CD4-positive, alpha-beta T cell treated with Interleukin-1 beta for 1 hour (primary cell): ENCODE results near the gene RXYLT1.
A peak's percentile ranks its signal among the peaks of the same experiment; 100 is the strongest.
"Not testable (repeated sequence)": the region's sequence is repeated elsewhere in the genome, so short reads cannot be mapped to it uniquely, and the experiment has no call there.

ENCODE experiments used
- DNase-seq, 2 donors: peaks; one replicate each; pipeline ENCODE4 v3.0.0-alpha.2; 2020 to 2022

The RXYLT1 gene, protein sequence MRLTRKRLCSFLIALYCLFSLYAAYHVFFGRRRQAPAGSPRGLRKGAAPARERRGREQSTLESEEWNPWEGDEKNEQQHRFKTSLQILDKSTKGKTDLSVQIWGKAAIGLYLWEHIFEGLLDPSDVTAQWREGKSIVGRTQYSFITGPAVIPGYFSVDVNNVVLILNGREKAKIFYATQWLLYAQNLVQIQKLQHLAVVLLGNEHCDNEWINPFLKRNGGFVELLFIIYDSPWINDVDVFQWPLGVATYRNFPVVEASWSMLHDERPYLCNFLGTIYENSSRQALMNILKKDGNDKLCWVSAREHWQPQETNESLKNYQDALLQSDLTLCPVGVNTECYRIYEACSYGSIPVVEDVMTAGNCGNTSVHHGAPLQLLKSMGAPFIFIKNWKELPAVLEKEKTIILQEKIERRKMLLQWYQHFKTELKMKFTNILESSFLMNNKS

DNA sequence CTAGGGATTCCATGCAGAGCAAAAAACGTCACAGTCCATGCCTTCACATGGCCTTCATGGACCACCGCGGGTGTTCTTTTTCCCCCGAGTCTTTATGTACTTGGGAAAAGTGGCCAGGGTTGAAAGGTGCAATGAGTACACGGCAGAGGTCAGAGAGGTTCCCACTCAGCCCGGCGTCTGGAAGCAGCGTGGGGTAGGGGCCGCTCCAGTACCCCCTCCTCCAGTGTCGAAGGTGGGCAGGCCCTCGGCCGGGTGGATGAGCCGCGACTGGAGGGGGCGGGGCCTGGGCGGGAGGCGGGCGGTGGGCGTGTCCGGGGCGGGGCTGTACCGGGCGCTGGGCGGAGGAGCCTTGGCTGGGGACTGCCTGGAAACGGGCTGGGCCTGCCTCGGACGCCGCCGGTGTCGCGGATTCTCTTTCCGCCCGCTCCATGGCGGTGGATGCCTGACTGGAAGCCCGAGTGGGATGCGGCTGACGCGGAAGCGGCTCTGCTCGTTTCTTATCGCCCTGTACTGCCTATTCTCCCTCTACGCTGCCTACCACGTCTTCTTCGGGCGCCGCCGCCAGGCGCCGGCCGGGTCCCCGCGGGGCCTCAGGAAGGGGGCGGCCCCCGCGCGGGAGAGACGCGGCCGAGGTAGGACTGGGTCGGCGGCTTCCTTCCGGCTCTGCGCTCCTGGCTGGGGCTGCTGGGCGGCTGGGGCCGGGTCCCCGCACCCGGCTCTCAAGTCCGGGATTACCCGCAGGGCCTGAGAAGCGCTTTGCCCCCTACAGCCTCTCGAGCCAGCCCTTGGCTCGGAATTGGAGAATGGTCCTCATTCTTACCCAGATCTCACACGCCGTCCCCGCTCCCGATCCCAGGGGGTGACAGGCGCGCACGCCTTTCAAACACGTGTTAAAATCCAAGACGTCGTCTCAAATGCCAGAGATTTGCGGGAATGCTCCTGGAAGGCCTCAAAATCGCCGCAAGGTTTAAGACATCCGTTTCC is at the start of gene RXYLT1:
Gene RXYLT1 (plus strand): TSS at position 412 of the 984 bp plus-strand sequence. CDS start 52 bp downstream, at position 464.
- DNase-seq = peak; percentile 82 to 85

DNA sequence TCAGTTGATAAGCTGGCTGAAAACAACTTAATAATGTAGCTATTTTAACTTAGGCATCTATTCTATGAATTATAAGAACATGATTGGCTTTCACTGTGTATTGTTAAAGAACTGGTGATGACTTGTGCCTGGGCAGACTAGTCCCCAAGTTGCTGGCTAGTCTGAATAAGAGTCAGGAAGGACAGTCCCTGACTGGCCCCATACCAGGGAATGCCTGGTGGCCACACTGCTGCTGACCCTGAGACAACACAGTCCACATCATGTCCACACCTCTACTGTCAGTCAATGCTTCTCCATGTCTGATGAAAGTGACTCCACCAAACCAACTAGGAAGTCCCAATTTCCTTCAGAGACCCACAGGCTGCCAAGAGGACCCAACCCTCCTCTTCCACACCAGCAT is 46.9 kb upstream of the RXYLT1 start:
- DNase-seq = not testable (repeated sequence)

DNA sequence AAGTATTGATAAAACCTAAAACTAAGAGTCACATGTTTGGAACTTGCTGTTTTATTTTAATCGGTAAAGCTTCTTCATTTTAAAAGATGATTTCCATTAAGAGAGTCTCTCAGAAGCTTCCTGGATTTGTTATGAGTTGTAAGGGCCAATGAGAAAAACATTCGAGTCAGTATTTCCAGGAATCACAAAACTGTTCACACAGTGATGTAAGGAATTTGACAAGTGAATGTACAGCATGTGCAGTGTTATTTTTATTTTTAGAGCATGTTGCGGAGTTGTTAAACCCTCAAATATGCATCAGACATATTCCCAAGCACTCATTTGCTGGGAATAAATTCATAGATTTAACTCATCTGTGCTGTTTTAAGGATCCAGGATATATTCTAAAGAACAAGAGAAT is 46.1 kb upstream of the RXYLT1 start:
- not testable (repeated sequence) for DNase-seq

DNA sequence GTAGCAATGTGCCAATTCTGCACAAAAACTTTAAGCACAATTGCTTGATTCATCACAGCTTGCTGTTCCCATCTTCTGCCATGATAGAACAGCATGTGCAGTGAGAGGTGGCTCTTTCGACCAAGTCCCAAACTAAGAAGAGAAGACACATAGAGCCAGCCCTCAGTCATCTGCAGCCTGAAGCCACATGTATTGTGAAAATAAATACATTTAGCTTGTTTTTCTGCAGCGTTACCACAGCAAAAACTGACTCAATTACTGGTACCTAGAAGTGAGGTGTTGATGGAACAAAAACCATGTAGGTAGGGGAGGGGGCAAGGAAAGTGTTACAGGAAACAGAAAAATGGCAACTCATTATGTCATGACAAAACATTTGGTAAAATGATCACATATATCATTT is 39.2 kb upstream of the RXYLT1 start:
- not testable (repeated sequence) for DNase-seq

DNA sequence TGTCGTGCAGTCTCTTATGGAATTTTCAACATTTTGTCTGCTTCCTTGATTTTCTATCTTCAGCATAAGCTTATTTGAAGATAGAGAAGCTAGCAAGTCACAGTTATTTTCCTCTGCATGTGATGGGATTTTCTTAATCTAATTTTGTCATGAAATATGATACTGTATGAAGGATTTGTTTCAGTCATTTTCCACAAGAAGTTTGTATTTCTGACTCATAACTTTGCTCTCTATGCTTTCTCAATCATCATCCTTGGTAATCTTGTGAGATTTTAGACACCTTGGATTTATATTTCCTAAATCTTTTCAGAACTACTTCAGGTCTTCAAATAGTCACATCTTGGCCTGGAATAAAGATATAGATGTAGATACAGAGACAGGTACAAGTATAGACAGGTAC is 38.3 kb upstream of the RXYLT1 start:
- not testable (repeated sequence) for DNase-seq

DNA sequence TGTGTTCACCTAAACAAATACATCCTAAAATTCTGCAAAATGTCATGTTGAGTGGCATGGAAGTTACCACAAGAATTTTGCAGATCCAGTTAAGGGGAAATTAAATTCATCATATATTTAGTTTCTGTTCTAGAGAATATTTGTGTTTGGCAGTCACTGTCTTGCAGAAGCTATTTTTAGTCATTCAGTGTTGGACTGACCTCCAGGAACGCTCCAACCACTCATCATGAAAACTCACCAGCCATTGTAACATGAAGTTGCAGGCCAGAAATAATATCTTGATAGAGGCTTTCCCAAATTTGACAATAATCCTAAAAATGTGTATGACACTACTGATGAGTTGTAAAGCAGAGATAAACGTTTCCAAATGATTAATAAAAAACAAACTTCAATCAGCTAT is 35.6 kb upstream of the RXYLT1 start:
- DNase-seq = not testable (repeated sequence)

DNA sequence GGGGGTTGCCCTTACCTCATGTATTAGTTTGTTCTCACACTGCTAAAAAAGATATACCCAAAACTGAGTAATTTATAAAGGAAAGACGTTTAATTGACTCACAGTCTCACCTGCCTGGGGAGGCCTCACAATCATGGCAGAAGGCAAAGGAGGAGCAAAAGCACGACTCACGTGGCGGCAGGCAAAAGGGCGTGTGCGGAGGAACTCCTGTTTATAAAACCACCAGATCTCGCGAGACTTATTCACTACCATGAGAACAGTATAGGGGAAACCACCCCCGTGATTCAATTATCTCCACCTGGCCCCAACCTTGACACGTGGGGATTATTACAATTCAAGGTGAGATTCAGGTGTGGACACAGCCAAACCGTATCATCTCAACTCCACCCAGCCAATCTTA is 33.2 kb upstream of the RXYLT1 start:
- DNase-seq = not testable (repeated sequence)

DNA sequence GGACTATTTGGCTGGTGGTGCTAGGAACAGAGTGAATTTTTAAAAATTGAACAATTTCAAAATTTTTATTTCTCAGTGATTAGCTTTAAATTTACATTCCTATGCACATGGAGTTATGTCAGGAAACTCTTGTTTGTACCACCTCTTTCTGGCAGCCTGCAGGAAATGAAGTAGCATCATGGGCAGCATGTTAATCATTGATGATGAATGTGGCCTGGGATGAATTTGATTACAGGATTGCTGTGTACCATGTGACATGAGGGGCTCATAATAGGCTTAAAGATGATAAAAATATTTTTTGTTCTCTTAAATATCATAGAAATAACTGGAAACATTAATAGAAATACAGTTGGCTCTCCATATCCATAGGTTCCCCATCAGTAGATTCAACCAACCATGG is 32.6 kb upstream of the RXYLT1 start:
- not testable (repeated sequence) for DNase-seq

DNA sequence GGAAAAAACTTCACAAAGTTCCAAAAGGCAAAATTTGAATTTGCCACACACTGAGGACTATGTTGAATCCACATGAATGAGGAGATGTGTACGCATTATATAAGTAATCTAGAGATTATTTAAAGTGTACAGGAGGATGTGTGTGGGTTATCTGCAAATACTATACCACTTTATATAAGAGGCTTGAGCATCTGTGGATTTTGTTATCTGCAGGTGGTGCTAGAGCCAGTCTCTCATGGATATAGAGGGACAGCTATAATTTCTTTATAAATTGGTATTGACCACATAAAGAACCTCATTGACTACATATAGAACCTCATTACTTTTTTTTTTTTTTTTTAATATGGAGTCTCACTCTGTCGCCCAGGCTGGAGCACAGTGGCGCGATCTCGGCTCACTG is 32.2 kb upstream of the RXYLT1 start:
- DNase-seq = no peak

DNA sequence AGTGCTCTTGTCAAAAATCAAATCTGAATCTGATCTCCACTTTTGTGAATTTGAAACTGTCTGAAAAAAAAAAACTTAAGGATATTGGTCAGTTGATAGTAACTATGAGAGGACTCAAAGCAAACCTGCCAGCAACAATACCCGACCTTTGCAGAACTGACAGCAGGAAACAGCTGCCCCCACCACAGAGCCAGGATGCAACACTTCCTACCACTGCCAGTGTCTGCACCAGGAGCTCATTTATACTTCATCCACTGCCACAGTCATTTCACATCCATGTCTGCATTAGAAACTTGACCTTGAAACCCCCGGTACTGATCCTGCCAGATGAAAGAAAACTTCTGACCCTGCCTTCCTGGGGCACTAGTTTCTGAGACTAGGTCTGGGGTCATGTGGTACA is 27.4 kb upstream of the RXYLT1 start:
- DNase-seq = no peak

DNA sequence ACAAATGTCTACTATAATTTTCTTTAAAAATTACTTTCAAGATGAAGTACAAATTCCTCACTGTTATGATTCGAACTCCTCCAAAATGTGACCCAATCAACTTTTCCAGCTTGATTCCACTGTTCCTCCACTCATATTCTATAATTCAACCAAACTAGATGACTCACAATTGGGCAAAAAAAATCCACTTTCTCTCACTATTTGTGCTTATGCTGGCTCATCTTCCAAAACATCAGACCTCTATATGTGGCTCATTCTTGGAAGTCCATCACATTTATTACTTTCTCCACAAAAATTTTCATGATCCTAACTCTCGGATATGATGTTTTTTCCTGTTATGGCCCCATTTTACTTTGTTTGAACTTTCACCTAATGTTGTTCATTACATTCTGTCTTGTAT is 26.9 kb upstream of the RXYLT1 start:
- DNase-seq = no peak

DNA sequence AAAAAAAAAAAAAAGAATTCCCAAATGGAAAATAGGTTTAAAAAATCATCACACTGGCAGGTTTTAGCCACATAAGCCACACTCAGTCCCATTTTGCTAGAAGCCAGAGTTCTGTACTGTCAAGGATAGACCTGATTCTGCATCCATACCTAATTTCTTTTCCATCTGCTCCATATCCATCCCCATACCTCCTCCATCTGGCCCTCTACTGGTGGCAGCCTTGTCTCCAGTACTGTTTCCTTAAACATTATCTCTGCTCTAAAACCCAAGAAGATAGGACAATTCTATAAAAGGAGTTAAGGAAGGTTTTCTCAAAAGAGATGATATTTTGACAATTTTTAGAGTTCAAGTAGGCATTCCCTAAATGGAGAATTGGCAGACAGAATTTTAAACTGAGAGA is 26.0 kb upstream of the RXYLT1 start:
- DNase-seq = no peak

DNA sequence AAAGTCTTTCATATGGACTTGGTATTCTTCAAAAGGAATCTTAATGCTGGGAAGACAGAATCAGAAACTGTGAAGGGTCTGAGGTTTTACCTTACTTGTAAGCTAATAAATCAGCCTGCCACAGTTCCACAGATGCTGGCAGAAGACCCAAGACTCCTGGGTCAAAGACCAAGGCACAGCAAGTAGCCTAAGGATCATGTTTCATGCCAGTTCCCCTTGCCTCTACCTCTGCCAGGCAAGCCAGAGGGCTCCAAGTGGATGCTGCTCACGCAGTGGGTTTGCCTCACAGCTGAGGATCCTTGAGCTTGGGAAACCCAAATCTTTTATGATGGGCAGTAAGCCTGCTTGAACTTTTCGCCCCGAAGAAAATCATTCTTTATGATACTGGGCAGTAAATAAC is 15.2 kb upstream of the RXYLT1 start:
- DNase-seq = no peak

DNA sequence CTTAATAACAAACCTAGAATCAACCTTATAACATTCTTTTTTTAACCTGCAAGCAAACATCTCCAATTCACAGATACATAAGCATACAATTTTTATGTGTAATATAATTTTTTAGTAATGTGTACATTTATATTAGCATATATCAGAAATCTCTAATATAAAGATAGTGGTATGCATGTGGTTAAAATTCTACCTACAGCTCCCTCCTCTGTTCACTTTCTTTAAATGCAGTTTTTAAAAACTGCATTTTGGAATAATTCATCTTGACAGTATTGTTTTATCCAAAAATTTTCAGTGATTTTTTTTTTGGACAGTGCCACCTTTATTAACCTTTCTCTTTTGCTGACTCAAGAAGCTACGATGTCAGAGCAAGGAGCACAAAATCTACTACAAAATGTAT is 13.2 kb upstream of the RXYLT1 start:
- DNase-seq = no peak

DNA sequence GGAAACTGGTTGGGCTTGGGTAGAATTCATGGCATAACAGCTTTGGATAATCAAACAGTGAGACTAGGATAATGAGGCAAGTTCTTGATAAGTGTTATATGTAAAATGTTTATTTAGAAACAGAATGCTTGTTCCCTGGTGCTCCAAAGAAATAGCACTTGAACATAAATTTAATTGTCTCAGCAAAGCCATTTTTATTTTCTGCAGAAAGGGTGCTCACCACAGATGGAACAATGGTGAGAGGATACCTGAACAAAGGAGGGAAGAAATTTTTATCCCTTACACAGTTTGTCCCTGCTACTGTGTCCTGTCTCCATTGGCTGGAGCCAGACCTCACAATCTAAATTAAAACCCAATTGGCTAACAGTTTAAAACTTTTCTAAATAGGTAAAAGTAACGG is 9.3 kb upstream of the RXYLT1 start:
- DNase-seq = no peak

DNA sequence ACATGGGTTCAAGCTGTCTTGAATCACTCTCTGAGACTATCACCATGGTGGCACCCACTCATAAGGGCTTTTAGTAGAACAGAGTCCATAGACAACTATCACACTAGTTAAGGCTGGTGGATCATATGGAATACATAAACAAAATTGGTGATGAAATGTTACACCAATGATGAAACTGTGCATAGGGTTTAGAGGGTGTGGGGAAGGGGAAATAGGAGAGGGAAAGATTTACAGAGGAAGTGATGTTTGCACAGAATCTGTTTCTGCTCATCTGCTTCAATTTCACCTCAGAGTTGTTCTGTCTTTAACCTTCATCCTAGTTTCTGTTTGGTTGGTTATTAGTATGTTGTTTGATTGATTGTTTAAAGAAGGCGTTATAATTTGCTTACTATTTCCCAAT is 2.4 kb upstream of the RXYLT1 start:
- no peak for DNase-seq

DNA sequence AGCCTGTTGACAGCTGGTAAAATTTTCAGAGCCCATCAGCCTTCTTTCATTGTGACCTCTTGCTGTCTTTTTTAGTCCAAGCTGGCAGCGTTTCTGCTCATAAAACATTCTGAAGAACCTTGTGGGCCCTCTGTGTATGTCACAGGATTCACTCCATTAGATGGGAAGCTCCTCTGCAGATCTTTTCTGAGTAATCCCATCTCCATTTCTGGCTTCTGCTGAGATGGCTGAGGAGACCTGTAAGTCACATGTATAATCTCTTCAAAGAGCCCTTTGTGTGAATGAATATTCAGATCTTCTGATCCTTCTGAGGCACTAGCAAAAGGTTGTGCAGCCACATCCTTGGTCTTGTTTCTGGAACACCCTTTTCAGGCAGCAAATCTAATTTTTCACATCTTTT is 2.8 kb downstream of the RXYLT1 start:
- no peak for DNase-seq

DNA sequence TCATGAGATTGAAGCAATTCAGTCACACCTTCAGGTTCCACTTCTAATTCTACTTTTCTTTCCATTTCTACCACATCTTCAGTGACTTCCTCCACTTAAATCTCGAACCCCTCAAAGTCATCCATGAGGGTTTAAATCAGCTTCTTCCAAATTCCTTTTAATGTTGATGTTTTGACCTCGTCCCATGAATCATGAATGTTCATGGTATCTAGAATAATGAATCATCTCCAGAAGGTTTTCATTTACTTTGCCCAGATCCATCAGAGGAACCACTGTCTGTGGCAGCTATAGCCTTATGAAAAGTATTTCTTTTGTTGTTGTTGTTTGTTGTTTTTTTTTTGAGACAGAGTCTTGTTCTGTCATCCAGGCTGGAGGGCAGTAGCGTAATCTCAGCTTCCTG is 7.6 kb downstream of the RXYLT1 start:
- DNase-seq = no peak

DNA sequence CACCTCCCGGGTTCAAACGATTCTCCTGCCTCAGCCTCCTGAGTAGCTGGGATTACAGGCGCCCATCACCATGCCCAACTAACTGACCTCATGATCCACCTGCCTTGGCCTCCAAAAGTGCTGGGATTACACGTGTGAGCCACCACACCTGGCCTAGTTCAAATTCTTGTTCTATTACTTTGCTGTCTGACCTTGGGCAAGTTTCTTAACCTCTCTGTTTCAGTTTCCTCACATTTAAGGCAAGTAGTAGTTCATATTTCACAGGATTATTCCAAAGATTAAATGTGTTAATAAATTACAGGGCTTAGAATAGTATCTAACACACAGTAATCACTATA is 10.9 kb downstream of the RXYLT1 start:
- DNase-seq = no peak

DNA sequence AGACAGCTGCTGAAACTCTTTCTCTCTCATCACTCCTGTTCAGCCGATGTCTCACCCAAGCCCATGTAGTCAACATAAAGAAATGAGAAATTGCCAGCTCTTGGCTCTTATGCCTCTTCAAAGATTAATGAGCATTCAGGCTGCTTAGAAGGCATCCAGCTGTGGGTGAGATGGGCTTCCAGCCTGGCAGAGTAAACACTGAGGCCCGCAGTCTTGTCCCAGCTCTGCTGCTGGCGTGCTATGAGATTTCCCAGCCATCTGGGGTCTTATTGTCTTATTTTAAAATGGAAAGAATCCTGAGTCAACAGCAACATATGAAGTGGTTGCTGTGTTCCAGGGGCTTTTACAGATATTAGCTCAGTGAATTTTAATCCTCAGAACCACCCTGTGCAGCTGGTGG is 12.6 kb downstream of the RXYLT1 start:
- DNase-seq = no peak

DNA sequence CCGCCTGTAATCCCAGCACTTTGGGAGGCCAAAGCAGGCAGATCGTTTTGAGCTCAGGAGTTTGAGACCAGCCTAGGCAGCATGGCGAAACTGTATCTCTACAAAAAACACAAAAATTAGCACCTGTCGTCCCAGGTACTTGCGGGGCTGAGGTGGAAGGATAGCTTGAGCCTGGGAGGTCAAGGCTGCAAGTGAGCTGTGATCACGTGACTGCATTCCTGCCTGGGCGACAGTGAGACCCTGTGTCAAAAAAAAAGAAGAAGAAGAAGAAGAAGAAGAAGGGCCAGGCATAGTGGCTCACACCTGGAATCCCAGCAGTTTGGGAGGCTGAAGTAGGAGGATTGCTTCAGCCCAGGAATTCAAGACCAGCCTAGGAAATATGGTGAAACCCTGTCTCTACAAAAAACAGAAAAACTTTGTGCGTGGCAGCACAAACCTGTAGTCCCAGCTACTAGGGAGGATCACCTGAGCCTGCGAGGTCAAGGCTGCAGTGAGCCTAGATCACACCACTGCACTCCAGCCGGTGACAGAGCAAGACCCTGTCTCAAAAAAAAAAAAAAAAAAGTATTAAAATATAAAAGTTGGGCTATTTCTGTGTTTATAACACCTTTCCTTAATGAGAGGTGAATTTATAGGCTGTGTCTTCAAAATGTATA is 15.5 kb downstream of the RXYLT1 start:
- no peak for DNase-seq

DNA sequence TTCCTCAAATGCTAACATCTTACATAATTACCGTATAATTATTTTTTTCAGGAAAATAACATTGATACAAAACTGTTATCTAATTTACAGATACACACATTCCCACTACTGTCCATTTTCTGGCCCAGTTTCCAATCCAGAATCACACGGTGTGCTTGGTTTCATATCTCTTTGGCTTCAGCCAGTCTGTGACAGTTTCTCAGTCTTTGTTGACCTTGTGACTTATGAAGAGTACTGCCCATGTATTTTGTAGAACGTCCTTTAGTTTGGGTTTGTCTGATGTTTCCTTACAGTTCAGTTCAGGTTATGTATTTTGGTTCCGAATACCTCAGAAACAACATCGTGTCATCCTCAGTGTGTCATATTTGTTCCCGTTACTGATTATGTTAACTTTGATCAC is 16.2 kb downstream of the RXYLT1 start:
- no peak for DNase-seq

DNA sequence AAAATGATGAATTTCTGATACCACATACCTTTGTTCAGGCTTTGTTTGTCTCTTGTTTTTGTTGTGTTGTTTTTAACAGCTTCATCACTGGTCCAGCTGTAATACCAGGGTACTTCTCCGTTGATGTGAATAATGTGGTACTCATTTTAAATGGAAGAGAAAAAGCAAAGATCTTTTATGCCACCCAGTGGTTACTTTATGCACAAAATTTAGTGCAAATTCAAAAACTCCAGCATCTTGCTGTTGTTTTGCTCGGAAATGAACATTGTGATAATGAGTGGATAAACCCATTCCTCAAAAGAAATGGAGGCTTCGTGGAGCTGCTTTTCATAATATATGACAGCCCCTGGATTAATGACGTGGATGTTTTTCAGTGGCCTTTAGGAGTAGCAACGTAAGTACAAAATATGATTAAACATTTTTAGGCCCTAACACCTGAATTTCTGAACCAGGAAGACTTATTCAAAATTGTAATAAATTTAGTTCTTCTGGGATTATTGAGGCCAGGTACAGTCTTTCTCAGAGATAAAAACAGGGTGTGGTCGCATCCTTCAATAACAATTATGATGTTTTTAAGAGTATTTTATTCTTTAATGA is 22.4 kb downstream of the RXYLT1 start:
- DNase-seq = peak in 1 of 2 donors; percentile 28
